ENCODE data around the gene GHRHR.

GHRHR gene

GRCh38 chr7:31003097-31003496, 39.3 kb downstream of the GHRHR start:
- DNase-seq, result no peak

GRCh38 chr7:31003721-31004120, 40.0 kb downstream of the GHRHR start:
- no peak for DNase-seq

- no peak for DNase-seq
These were observed 40.6 kb downstream of the GHRHR start for GRCh38 chr7:31004393-31004792.

- DNase-seq, result no peak
These were observed 43.1 kb downstream of the GHRHR start for GRCh38 chr7:31006857-31007256.

GRCh38 chr7:31007634-31008033, 43.9 kb downstream of the GHRHR start:
- DNase-seq, result no peak

- peak in 3 of 56 donors; percentile 18 to 27 (median 24) for DNase-seq
These were observed 51.1 kb downstream of the GHRHR start for GRCh38 chr7:31014826-31015225.

- peak in 3 of 56 donors; percentile 13 to 22 (median 20) for DNase-seq
These were observed 53.4 kb downstream of the GHRHR start for GRCh38 chr7:31017032-31017675.

- no peak for DNase-seq
These were observed 54.0 kb downstream of the GHRHR start for GRCh38 chr7:31017721-31018120.

- DNase-seq, result no peak
These were observed 55.8 kb downstream of the GHRHR start for GRCh38 chr7:31019509-31019908.

- no peak for DNase-seq
These were observed 56.4 kb downstream of the GHRHR start for GRCh38 chr7:31020161-31020560.

GRCh38 chr7:31020652-31021051, 56.9 kb downstream of the GHRHR start:
- no peak for DNase-seq

GRCh38 chr7:31022117-31022516, 58.4 kb downstream of the GHRHR start:
- DNase-seq, result no peak

- DNase-seq, result no peak
These were observed 59.0 kb downstream of the GHRHR start for GRCh38 chr7:31022726-31023125.

- DNase-seq, result no peak
These were observed 60.1 kb downstream of the GHRHR start for GRCh38 chr7:31023877-31024276.

- DNase-seq, result peak in 41 of 56 donors; percentile 3 to 84 (median 42)
These were observed 63.6 kb downstream of the GHRHR start for GRCh38 chr7:31027161-31027965.

GRCh38 chr7:31028006-31028405, 64.3 kb downstream of the GHRHR start:
- no peak for DNase-seq

- DNase-seq, result peak in 44 of 56 donors; percentile 9 to 82 (median 36)
These were observed 64.8 kb downstream of the GHRHR start for GRCh38 chr7:31028417-31028992.
